HL-60 (cell line): ENCODE measurements around the gene ROR1.

Source experiments
- DNase-seq, 2 experiments: peaks; one replicate each; pipeline ENCODE4 v3.0.0-alpha.2; 2010 to 2020; ENCODE audit warnings: low read depth in 1 of 2, low spot score in 1 of 2
- H3K27ac ChIP-seq: fragments of 250-450 bp; sonication (Bioruptor Pico); replicated peaks from 2 replicates; pipeline ENCODE4 v1.5.1; 2020; ENCODE audit warnings: mild to moderate bottlenecking, moderate library complexity
- H3K27me3 ChIP-seq: fragments of 250-450 bp; sonication (Bioruptor Pico); 2 replicates; pipeline ENCODE4 v1.5.1; 2021; ENCODE audit warnings: mild to moderate bottlenecking, moderate library complexity; ENCODE audit not compliant: insufficient read depth, poor library complexity, severe bottlenecking
- H3K4me3 ChIP-seq: replicated peaks from 2 replicates; pipeline ENCODE4 v1.5.1; 2011; ENCODE audit warnings: mild to moderate bottlenecking, control low read depth, low read length; ENCODE audit not compliant: insufficient read depth
- GABPA ChIP-seq: IDR thresholded peaks from 2 replicates; pipeline ENCODE4 v1.6.1; 2012; ENCODE audit warnings: low read depth
- POLR2AphosphoS5 ChIP-seq: IDR thresholded peaks from 2 replicates; pipeline ENCODE4 v1.6.1; 2012; ENCODE audit warnings: low read depth
- SPI1 ChIP-seq: IDR thresholded peaks from 2 replicates; pipeline ENCODE4 v1.6.1; 2012; ENCODE audit warnings: low read depth, mild to moderate bottlenecking, borderline replicate concordance
- TF ChIP-seq, protein P1 (sequence below): IDR thresholded peaks from one replicate; pipeline ENCODE4 v1.5.1; 2011; ENCODE audit warnings: low read length, control low read depth, inconsistent platforms; ENCODE audit not compliant: insufficient read depth
- TF ChIP-seq, protein P2 (sequence below): IDR thresholded peaks from 2 replicates; pipeline ENCODE4 v1.6.1; 2012; ENCODE audit warnings: low read depth; ENCODE audit not compliant: insufficient replicate concordance

ROR1 gene

DNA sequence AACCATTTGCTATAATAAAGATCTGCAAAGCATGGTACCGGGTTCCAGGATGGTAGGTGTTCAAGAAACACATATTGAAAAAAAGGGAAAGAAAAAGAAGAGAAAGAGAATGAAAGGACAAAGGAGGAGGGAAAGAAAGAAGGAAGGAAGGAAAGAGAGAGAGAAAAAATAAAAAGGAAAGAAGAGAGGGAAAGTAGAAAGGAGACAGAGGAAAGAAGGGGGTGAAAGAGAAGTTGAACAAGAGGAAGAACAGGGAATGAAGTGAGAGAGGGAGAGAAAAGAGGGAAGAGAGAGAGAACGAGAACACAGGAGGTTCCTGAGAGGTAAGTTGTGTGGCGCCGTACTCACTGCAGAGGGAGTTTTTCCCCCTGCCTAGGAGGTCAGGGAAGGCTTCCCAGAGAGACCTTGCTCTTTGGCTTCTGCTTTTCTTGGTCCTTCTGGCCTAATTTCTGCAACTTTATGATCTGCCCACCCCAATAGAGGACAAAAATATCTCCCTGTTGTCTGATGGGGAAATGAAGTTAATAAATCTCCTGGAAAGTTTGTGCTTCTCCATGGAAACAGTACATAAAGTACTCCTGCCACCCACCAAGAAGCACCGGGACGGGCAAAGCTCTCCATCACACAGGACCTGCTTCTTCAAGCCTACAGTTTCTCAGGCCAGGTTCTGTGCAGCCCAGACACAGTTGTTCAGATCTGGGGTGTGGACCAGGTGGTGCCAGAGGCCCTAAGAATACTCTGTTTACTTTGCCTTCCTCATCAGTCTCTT, 124.8 kb downstream of the ROR1 start:
- H3K27me3 ChIP-seq: no peaks in the 10 kb centered on the region
- H3K27ac ChIP-seq: no peak overlapping the region
- no peak overlapping the region for H3K4me3 ChIP-seq
- TF ChIP-seq POLR2AphosphoS5 (no peak), GABPA (no peak), SPI1 (no peak)
- TF ChIP-seq, protein P1, sequence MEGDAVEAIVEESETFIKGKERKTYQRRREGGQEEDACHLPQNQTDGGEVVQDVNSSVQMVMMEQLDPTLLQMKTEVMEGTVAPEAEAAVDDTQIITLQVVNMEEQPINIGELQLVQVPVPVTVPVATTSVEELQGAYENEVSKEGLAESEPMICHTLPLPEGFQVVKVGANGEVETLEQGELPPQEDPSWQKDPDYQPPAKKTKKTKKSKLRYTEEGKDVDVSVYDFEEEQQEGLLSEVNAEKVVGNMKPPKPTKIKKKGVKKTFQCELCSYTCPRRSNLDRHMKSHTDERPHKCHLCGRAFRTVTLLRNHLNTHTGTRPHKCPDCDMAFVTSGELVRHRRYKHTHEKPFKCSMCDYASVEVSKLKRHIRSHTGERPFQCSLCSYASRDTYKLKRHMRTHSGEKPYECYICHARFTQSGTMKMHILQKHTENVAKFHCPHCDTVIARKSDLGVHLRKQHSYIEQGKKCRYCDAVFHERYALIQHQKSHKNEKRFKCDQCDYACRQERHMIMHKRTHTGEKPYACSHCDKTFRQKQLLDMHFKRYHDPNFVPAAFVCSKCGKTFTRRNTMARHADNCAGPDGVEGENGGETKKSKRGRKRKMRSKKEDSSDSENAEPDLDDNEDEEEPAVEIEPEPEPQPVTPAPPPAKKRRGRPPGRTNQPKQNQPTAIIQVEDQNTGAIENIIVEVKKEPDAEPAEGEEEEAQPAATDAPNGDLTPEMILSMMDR: no peak
- TF ChIP-seq, protein P2, sequence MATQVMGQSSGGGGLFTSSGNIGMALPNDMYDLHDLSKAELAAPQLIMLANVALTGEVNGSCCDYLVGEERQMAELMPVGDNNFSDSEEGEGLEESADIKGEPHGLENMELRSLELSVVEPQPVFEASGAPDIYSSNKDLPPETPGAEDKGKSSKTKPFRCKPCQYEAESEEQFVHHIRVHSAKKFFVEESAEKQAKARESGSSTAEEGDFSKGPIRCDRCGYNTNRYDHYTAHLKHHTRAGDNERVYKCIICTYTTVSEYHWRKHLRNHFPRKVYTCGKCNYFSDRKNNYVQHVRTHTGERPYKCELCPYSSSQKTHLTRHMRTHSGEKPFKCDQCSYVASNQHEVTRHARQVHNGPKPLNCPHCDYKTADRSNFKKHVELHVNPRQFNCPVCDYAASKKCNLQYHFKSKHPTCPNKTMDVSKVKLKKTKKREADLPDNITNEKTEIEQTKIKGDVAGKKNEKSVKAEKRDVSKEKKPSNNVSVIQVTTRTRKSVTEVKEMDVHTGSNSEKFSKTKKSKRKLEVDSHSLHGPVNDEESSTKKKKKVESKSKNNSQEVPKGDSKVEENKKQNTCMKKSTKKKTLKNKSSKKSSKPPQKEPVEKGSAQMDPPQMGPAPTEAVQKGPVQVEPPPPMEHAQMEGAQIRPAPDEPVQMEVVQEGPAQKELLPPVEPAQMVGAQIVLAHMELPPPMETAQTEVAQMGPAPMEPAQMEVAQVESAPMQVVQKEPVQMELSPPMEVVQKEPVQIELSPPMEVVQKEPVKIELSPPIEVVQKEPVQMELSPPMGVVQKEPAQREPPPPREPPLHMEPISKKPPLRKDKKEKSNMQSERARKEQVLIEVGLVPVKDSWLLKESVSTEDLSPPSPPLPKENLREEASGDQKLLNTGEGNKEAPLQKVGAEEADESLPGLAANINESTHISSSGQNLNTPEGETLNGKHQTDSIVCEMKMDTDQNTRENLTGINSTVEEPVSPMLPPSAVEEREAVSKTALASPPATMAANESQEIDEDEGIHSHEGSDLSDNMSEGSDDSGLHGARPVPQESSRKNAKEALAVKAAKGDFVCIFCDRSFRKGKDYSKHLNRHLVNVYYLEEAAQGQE: no peak
- no peak for DNase-seq

DNA sequence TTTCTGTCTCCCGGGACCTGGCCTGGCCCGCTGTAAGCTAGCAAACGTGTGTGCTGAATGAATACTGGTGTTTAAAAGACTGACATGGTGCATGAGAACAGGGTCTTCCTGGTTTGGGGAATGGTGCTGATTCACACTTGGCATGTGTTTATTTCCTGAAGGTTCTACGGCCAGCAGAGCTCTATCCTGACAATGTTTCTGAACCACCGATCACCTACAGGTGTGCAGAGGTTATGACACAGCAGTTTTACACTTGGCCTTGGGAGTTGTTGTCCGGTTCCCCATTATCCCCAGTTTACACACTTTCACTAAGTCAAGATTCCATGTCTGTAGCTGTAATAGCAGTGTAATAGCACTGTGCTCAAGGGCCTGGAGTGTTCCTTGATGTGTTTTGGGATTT, 127.3 kb downstream of the ROR1 start:
- peaks cover 2% of the 10 kb centered on the region for H3K27me3 ChIP-seq
- TF ChIP-seq, protein P1: no peak
- TF ChIP-seq, protein P2: no peak
- TF ChIP-seq POLR2AphosphoS5 (no peak), SPI1 (no peak), GABPA (no peak)
- H3K4me3 ChIP-seq: no peak overlapping the region
- H3K27ac ChIP-seq: no peak overlapping the region
- no peak for DNase-seq

DNA sequence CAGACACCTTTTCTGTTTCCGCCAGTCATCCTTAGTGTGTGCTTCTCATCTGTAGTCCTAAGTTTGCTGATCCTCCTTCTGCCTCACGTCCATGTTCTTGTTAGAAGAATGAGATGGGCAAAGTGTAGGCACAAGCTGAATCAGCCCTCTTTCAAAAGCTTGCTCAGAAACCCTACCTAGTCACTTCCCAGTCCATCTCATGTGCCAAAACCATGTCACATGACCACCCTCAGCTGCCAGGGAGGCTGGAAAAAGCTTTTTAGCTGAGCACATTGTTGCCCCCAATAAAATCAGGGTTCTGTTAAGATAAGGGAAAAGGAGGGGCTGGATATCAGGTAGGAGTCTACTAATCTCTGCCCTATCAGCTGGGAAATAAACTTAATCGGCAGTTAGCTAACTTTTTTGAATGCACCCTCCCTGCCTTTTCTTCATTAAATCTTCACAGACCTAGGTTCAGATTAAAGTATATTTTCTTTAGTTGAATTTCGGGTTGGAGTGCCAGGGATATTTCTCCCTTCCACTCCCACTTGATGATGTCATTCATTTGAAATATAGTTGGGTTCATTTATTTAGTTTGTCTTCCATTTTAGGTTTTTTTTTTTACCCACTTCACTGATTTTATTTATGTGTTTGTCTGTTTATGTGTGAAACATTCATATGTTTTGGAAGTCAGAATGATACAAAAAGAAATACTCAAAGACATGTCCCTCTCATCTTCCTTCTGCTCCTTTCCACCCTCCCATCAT, 129.2 kb downstream of the ROR1 start:
- Histone ChIP-seq H3K27me3 (peaks cover 2% of the 10 kb centered on the region), H3K4me3 (no peak overlapping the region), H3K27ac (no peak overlapping the region)
- DNase-seq: no peak
- TF ChIP-seq, protein P2: no peak
- TF ChIP-seq POLR2AphosphoS5 (no peak), SPI1 (no peak), GABPA (no peak)
- TF ChIP-seq, protein P1: no peak
